GM19043 (cell line): ENCODE results near the gene CACFD1.

Experiments used
- ATAC-seq: cut with Tn5 transposase; IDR thresholded peaks from one replicate; pipeline ENCODE4 v1.9.1; 2021; ENCODE audit warnings: low read depth; ENCODE audit not compliant: unreplicated experiment

Gene CACFD1

DNA sequence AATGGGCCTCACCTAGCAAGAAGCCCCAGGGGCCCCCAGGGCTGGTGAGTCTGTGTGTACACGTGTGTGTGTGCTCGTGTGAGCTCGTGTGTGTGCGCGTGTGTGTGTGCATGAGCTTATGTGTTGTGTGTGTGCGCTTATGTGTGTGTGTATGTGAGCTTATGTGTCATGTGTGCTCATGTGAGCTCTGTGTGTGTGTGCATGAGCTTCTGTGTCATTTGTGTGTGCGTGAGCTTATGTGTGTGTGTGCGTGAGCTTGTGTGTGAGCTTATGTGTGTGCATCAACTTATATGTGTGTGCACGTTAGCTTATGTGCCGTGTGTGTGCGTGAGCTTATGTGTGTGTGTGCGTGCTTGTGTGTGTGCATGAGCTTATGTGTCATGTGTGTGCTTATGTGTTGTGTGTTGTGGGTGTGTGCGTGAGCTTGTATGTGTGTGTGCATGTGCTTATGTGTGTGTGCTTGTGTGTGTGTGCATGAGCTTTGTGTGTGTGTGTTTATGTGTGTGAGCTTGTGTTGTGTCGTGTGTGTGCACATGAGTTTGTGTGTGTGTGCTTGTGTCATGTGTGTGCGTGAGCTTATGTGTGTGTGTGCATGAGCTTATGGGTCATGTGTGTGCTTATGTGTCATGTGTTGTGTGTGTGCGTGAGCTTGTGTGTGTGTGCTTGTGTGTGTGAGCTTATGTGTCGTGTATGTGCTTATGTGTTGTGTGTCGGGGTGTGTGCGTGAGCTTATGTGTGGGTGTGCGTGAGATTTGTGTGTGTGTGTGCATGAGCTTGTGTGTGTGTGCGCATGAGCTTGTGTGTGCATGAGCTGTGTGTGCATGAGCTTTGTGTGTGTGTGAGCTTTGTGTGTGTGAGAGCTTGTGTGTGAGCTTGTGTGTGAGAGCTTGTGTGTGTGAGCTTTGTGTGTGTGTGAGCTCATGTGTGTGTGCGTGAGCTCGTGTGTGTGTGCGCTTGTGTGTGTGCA lies 35.8 kb downstream of the CACFD1 start:
- ATAC-seq: no peak

DNA sequence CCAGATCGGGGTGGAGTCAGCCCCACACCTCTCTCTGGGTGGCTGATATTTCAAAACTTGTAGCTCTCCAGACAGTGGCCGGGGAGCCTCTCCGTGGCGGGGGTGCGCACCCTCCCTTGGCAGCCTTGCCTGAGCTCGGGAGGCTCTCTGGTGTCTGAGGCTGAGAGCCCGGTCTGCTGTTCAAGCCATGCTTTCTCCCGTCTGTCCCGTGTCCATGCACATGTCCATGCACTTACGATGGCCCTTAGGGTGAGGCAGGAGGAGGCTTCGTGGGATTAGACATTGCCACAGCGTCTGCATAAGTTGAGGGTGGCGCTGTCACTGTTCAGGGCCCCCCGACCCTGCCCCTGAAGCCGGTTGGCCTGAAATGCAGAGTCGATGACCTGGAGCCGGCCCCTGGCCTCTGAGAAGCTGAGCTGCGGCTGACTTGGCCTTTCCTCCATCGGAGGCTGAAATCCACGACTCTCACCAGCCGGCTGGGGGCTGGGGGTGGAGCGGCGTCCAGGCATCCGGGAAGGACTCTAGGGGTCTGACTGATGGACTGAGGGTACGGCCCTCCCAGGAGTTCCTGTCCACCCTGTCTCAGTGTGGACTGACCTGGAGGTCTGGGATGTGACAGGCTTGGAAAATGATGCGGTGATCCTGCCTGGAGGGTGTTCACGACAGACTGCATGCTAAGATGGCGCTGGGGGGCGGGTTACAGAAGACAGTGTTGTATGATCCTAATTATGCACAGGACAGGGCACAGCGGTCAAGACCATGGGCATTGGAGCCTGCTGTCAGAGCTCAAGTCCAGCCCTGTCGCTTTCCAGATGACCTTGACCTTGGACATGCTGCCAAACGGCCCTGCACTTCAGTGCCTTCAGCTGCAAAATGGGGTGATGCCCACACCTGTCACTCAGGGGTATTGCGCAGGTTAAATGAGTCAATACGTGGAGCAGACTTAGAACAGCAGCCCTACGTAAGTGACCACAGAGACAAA lies 37.4 kb downstream of the CACFD1 start:
- ATAC-seq: no peak

DNA sequence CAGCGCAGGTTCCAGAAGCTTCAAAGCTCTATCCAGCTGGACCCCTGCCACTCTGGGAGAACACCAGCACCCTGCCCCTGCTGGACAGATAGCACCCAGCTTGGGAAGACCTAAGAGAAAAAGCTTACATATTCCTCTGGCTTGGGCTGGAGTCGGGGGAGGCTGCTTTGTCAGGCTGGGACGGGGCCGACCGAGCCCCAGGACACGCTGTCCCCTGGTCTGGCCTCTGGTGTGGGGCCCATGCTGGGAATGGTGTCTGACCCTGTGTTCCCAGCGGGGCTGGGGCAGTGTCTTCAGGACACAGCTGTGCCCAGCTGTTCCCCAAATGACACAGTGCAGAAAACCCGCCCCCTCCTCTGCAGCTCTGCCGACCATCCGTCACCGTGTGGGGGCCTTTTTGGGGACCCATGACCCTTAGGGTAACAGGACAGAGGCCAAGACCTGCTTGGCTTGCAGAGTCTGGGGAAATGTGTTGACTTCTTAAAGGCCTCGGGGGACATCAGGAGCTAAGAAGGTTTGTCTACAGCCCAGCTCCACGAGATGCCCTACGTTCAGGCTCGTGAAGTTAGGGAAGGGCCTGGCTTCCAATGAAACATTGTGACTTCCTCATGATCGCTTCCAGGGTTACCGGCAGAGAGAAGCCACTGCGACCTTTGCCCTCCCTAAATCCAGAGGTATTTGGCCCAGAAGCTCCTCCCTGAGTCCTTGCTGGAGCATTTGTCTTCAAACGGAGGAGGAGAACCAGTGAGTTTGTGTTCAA lies 39.5 kb downstream of the CACFD1 start:
- ATAC-seq: no peak

DNA sequence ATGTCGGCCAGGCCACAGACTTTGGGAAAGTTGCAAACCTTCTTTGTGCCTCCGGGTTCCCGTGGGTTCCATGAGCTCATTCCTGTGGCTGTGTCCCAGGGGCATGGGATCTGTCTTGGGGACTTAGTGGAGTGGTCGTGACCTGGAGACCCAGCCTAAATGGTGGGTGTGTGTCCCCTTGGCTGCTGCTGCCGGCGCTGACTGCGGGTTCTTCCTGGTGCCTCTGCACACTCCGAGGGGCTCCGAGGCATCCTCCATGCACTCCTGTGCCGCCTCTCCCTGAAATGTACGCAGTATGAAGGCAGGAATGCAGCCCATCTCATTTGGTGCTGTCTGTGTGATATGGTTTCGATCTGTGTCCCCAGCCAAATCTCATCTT lies 40.1 kb downstream of the CACFD1 start:
- ATAC-seq: no peak

DNA sequence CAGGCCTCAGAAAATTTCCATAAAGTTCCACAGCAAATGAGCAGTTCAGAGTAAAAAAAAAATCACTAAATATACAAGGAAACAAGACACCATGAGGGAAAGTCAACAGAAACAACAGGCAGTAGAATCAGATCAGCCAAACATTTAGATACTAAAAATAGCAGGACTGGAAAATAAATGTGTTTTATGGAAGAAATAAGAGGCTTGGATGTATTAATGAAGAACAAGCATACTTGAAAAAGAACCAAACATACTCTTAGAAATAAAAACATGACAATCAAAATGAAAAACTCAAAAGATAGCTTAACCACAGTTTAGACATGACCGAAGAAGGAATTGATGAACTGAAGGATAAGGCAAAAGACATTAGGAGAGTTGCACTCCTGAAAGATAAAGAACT lies 42.3 kb downstream of the CACFD1 start:
- ATAC-seq: no peak

DNA sequence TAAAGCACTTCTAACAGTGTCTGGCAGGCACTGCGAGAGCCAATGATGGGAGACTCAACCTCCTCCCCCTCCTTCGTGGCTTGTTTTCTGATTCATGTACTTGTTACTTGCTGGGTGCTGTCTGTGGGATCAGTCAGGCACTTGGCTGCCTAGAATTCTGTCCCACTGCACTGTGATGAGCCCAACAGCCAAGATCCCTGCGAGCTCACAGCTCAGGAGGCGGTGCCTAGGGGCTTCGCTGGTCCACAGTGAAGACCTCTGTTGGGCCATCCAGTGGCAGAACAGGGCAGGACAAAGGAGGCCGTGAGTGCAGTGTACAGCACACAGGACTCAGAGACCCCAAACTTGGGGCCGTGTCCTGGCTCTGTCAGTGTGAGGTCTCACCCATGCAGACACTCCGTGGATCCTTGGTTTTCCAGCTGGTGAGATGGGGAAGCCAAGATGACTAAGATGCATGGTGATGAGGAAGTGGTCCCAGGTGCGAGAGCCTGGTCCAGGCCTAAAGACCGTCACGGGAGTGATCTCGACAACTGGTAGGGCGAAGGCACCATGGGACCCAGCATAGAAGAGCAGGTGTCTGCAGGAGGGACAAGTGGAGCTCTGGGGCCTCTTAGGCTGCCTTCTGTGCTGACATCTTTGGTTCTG lies 45.5 kb downstream of the CACFD1 start:
- no peak for ATAC-seq

DNA sequence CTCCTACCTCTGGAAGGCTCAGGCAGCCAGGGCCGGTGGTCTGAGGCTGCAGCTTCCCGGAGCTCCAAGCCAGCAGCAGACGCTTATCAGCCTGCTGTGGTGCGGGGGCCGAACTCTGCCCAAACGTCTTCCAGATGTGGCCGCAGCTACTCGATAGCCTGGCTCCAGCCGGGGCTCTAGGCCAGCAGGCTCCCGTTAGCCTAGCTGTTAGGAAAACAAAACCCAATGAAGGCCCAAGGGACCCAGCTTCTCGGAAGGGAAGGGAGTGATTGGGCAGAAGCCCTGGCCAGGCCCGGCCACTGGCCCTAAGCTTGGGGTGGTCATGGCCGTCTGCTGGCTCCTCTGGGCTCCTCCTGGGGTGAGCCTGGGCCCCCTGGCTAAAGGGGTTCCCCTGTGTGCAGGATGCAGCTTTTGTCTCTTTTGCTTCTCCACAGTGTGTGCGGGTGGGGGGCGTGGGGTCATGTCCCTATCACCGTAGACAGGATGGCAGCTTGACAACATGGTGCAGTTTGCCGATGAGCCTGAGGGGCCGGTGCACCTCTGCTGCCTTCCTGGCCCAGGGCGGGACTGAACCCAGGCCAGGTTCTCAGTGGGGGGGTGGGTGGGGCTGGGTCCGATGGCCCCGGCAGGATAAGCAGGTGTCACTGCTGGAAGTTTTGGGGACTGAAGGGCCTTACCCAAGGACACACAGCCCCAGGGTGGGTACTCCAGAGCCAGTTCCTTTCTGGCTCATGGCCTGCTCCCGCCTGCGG lies 46.3 kb downstream of the CACFD1 start:
- no peak for ATAC-seq

DNA sequence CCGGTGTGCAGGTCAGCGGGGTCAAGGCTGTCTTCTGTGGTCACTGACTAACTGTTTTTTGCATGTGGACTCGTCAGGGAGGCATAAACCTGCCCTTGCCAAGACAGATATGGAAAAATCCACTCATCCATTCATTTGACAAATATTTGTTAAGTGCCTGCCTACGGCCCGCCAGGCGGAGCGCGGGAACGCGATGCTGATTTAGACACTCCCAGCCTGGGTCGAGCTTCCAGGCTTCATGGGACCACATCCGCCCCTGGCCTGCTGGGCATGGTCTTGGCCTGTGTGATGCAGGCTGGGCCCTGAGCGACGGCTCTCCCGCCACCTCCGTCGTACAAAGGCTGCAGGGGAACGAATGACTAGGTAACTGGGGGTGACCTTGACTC lies 46.9 kb downstream of the CACFD1 start:
- ATAC-seq: no peak

DNA sequence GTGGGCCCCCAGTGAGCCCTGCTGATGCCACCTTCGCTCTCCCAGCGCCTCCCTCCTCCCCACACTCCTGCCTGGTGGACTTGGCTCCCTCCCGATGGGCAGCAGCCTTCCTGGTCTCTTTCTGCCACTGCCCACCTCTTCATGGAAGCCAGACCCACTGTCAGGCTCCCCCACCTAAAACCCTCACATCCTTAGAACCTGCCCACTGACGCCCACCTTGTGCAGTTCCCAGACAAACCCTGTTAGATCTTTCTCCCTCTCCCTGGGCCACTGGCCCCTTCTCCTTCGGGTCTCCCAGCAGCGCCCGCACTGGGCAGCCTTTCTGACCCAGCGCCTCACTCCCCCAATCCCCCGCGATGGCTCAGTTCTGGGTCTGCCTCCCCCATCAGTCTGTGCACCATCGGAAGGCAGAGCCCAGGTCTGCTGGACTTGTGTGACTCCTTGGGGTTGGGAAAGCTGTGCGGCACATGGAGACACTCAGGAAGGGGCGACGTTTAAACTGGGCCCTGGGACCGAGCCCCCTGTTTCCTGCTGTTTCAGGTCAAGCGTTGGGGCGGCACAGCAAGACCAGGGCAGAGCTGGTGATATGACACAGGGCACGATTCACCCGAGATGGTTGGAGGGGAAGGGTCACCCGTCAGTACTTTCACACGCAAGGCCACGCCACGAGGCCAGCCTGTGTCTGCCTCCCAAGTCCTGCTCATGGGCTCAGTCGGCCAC lies 47.6 kb downstream of the CACFD1 start:
- ATAC-seq: no peak

DNA sequence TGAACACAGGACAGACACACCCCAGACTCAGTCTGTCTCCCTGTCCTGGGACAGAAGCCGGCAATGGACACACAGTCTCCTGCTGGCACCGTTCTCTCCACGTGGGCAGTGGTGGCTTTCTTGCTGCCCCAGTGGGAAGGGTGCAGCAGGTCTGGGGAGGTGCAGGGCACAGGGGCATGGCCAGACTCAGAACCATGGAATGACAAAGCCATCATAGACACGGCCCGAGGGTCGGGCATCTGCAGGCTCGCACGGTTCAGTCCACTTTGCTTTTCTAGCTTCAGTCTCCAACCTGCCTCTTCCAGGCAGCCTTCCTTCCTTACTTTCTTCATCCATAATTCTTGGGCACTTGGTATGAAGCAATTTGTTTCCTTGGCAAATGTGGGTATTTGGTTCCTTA lies 48.3 kb downstream of the CACFD1 start:
- ATAC-seq: no peak

DNA sequence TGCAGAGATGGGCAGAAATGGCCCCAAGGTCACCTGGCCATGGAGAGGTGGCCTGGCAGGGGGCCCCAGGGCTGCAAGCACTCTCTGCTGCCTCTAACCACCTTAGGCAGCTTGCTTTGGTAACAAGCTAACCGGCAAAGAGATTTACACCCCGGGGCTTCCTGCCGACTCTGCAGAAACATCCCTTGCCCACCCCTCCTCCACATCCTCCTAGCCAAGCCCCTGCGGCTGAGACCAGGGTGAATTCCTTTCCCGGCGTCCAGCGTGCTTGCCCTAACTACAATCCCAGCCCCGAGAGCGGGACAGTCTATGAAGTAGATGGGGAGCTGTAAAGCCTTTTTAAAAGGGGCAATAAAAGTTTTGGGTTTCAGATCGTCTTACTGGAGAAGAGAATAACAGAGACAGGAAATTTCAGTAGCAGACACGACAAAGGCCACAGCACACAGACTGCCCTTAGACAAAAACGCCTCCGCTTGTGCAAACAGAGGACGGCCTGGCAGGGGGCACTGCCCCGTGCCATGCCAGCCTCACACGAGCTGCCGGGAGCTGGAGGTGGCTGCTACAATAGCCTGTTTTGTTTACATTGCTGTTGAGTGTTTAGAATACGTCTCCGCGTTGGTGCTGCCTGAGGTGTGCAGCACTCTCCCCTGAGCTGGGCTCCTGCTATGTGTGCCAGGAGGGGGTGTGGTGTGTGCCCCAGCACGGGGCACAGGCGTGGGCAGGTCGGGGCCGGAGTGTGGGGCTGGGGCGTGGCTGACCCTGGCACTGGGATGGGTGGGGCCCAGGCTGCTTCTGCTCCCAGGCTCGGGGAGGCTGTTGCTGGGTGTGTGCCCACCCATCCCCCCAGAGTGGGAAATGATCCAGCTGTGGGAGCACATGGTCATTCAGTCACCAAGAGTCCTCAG lies 49.7 kb downstream of the CACFD1 start:
- ATAC-seq: no peak

DNA sequence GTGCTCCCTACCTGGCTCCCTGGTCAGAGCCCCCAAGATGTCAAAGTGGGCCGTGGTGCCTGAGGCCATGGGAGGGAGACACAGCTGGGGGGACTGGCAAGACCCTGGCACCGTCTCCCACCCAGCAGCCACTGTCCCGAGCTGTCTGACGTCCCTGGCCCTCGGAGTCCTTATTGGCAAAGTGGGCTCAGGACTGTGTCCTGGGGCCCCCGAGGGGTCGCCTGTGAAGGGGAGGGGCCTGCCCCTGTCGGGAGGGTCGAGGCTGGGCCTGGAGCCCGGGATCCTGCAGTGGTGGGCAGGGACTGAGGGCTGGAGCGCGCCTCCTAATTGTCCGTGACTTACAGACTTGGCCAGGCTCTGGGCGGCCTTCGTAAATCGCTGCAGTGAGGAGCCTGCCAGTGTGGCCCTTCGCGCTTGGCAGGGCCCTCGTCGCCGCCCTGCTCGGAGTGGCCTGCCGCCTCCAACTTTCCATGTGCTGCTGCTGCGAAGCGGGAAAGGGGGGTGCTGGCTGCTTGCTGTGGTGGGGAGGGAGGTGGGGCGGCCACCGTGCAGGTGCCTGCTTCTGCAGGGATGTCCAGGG lies 51.2 kb downstream of the CACFD1 start:
- ATAC-seq: no peak

DNA sequence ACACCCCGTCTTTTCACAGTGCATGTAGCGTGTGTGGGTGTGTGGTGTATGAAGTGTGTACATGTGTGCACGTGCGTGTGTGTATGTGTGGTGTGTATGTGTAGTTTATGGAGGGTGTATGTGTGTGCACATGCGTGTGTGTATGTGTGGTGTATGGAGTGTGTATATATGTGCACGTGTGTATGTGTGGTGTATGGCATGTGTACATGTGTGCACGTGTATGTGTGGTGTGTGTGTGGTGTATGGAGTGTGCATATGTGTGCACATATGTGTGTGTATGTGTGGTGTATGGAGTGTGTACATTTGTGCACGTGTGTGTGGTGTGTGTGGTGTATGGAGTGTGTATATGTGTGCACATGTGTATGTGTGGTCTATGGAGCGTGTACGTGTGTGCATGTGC lies 51.8 kb downstream of the CACFD1 start:
- ATAC-seq: no peak

DNA sequence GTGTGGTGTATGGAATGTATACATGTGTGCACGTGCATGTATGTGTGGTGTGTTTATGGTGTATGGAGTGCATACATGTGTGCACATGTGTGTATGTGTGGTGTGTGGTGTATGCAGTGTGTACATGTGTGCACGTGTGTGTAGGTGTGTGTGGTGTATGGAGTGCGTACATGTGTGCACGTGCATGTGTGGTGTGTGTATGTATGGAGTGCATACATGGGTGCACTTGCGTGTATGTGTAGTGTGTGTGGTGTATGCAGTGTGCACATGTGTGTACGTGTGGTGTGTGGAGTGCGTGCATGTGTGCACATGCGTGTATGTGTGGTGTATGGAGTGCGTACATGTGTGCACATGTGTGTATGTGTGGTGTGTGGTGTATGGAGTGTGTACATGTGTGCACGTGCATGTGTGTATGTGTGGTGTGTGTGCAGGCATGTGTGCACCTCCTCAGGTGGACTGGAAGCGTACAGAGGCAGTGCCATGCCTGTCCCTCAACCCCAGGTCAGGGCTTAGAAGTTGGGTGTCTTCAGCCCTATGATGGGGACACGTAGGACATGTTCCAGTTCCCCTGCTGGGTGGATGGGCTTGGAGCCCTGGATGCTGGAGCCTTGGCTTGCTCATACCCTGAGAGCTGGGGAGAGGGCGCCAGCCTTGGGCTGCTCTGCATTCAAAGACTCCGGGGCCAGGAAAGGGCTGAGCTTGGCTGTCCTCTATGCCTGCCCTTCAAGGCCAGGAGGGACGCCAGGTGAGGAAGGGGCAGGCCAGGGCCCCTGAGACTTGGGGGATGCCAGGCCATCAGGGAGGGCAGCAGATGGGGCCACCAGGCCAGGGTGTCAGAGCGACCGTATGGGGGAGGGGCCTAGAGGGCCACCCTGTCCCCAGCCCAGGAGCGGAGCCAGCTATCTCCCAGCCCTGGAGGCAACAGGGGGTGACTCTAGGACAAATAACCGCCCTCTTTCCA lies 52.8 kb downstream of the CACFD1 start:
- no peak for ATAC-seq

DNA sequence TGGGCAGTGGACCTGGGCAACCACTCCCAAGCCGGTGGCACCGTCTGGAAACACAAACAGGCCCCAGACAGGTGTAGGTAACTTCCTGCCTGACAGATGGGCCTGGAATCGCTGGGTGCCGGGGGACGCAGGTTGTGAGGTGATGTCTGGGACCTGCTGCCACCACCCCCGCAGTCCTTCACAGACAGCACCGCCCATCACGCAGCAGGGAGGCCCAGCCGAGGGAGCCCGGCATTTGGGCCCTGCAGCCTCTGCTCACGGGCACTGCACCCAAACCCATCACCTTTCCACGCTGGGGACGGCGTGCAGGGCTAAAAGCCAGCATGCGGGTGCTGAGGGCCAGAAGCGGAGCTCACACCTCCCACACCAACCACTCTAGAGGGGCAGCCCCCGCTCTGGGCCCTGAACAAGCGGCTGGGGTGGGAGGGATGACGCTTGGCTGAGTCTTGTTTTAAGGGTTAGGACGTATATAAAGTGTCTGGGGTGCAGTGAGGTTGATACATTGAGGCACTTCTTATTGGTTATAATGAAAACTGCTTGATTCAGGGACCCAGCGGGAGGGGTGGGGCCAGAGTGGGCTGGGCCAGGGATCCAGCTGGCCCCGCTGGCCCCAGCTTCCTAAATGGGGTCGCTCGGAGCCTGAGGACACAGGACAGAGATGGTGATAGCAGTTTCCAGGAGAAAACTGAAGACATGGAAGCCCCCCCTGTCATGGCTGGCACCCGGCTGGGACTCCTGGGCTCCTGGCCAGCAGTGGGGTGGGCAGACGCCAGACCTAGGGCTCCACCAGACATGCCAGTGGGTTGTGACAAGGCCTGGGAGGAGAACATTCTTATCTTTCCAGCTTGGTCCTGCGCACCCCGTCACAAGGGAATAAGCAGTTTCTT lies 53.7 kb downstream of the CACFD1 start:
- no peak for ATAC-seq
